Erythroblast (primary cell): Measurements from ENCODE around the gene ITPK1.

ENCODE experiments used
- DNase-seq, 2 experiments: peaks; one replicate each; lab custom pipeline; 2025; lab: John Stamatoyannopoulos, UW
- GATA1 ChIP-seq: IDR thresholded peaks from 2 replicates; pipeline ENCODE4 v1.6.1; 2011; ENCODE audit warnings: low read depth, mild to moderate bottlenecking, control low read depth, low read length, moderate library complexity
- POLR2A ChIP-seq: IDR thresholded peaks from 2 replicates; pipeline ENCODE4 v1.6.1; 2011; ENCODE audit warnings: mild to moderate bottlenecking, low read length

The ITPK1 gene

GRCh38 chr14:92906823-92907222 lies 208.9 kb downstream of the ITPK1 start:
- TF ChIP-seq GATA1 (no peak), POLR2A (no peak)
- DNase-seq = no peak

GRCh38 chr14:92906420-92906819 lies 209.3 kb downstream of the ITPK1 start:
- DNase-seq = no peak
- TF ChIP-seq POLR2A = no peak
- TF ChIP-seq GATA1 = no peak

GRCh38 chr14:92905667-92906066 lies 210.1 kb downstream of the ITPK1 start:
- DNase-seq = no peak
- TF ChIP-seq POLR2A (no peak), GATA1 (no peak)

GRCh38 chr14:92903359-92903758 lies 212.4 kb downstream of the ITPK1 start:
- DNase-seq = no peak

GRCh38 chr14:92902726-92903125 lies 213.0 kb downstream of the ITPK1 start:
- no peak for TF ChIP-seq GATA1
- no peak for DNase-seq

More at GRCh38 chr14:92903359-92903758, 212.4 kb downstream of the ITPK1 start:
- TF ChIP-seq GATA1 (no peak), POLR2A (no peak)

- no peak for DNase-seq
- no peak for TF ChIP-seq GATA1
- no peak for TF ChIP-seq POLR2A
Observed at GRCh38 chr14:92902191-92902590, 213.5 kb downstream of the ITPK1 start.

- DNase-seq = no peak
Observed at GRCh38 chr14:92900660-92901059, 215.1 kb downstream of the ITPK1 start.

GRCh38 chr14:92898566-92899131 lies 217.1 kb downstream of the ITPK1 start:
- TF ChIP-seq GATA1 (no peak), POLR2A (no peak)
- no peak for DNase-seq

More at GRCh38 chr14:92900660-92901059, 215.1 kb downstream of the ITPK1 start:
- TF ChIP-seq POLR2A (no peak), GATA1 (no peak)

- DNase-seq = no peak
- TF ChIP-seq GATA1 (no peak), POLR2A (no peak)
Observed at GRCh38 chr14:92897922-92898565, 217.7 kb downstream of the ITPK1 start.

GRCh38 chr14:92895352-92895878 lies 220.3 kb downstream of the ITPK1 start:
- TF ChIP-seq POLR2A = no peak
- TF ChIP-seq GATA1 = no peak
- DNase-seq = no peak

GRCh38 chr14:92892589-92892988 lies 223.1 kb downstream of the ITPK1 start:
- DNase-seq = no peak

GRCh38 chr14:92890830-92891588 lies 224.7 kb downstream of the ITPK1 start:
- no peak for TF ChIP-seq GATA1
- no peak for TF ChIP-seq POLR2A
- DNase-seq = no peak

More at GRCh38 chr14:92892589-92892988, 223.1 kb downstream of the ITPK1 start:
- TF ChIP-seq GATA1 (no peak), POLR2A (no peak)

GRCh38 chr14:92888896-92889295 lies 226.8 kb downstream of the ITPK1 start:
- no peak for DNase-seq
- TF ChIP-seq GATA1 (no peak), POLR2A (no peak)

- no peak for DNase-seq
- no peak for TF ChIP-seq GATA1
- TF ChIP-seq POLR2A = no peak
Observed at GRCh38 chr14:92887157-92887556, 228.6 kb downstream of the ITPK1 start.
